Measurements from ENCODE around the gene NR3C2.

The NR3C2 gene

DNA sequence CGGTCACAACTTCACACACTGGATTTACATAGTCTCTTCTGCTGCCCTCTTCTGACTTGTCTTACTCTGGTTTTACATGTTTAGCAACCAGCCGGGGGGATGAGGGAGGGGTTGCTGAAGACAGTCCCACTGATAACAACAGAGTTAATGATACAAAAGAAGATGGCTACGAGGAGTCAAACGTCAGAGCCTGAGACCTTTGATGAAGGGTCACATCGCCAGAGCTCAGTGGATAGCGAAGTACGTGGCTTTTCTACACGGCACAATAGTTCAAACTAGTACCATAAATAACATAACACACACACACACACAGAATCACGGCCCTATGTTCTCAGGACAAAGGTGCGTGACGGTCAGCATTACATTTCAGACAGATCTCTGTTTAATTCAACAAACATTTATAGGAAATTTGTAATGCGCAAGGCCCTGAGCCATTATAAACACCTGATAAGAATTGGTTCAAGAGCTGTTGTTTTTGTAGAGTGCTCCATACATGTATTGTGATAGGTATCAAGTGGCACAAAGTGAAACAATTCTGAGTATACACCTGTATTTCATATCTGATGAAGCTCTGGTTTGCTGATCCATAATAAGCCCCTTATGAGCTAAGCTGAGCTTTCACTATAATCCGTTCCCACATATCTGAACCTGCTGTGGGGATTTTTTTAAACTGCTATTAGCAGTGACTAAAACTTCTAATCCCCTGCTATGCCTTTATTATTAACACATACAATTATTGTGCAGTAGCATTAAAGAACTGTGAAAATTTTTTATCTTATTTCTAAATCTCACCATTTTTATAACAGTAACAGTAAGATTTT lies 100.0 kb downstream of the NR3C2 start:
- Histone ChIP-seq H3K27me3 (replicated peaks in 2 of 5; ENCODE audit: control insufficient read depth in 4 of 5, insufficient read depth in 5 of 5, low read length in 4 of 5) (no peaks in the 10 kb centered on the region), H3K4me1 (ENCODE audit: control extremely low read depth in 1 of 4, control insufficient read depth in 4 of 4, insufficient read depth in 4 of 4, low read length in 3 of 4) (no peaks in the 10 kb centered on the region), H3K9me3 (ENCODE audit: control extremely low read depth in 1 of 5, control insufficient read depth in 4 of 5, insufficient read depth in 2 of 5, low read depth in 1 of 5, low read length in 4 of 5) (no peaks in the 10 kb centered on the region), H3K36me3 (ENCODE audit: control insufficient read depth in 4 of 4, insufficient read depth in 4 of 4, low read length in 3 of 4) (no peaks in the 10 kb centered on the region), H3K27ac (ENCODE audit: insufficient read depth in 1 of 2, low read depth in 1 of 2, low read length in 2 of 2, poor library complexity in 1 of 2, severe bottlenecking in 2 of 2) (no peak overlapping the region), H3K4me3 (ENCODE audit: control insufficient read depth in 1 of 7, extremely low read depth in 1 of 7, insufficient read depth in 4 of 7, low read depth in 2 of 7, low read length in 6 of 7) (no peak overlapping the region)
- no peak for DNase-seq
- CTCF ChIA-PET, result no interaction called here
- POLR2A ChIA-PET, result no interaction called here
- 100% methylated on average over 9 of the region's 13 CpGs for WGBS (ENCODE audit: insufficient coverage)

- 93% methylated on average over 3 of the region's 4 CpGs for WGBS (ENCODE audit: insufficient coverage)
- no peaks in the 10 kb centered on the region for H3K9me3 ChIP-seq (ENCODE audit: control extremely low read depth in 1 of 5, control insufficient read depth in 4 of 5, insufficient read depth in 2 of 5, low read depth in 1 of 5, low read length in 4 of 5)
- POLR2A ChIA-PET, result no interaction called here
These were observed 107.1 kb downstream of the NR3C2 start for GRCh38 chr4:148335133-148335532.

DNA sequence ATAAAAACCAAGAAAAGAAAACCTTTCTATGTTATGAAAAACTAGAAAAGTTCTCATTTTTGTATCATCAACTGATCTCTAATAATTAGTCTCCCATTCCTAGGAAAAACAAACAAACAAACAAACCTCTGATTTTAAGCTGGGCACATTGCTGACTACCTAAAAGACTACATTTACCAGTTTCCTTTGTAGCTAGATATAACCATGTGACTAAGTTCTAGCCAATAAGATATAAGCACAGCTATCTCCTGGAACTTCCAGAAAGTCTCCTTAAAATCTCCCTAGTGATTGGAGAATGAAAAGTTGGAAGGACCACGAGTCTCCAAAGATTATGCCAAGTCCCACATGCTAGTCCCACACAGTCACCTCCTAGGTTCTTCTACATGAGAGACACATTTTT lies 108.9 kb downstream of the NR3C2 start:
- H3K36me3 ChIP-seq (ENCODE audit: control insufficient read depth in 4 of 4, insufficient read depth in 4 of 4, low read length in 3 of 4), result no peaks in the 10 kb centered on the region
- WGBS (ENCODE audit: insufficient coverage), result 83% methylated on average over 1 of the region's 1 CpG
- no peaks in the 10 kb centered on the region for H3K27me3 ChIP-seq (replicated peaks in 2 of 5; ENCODE audit: control insufficient read depth in 4 of 5, insufficient read depth in 5 of 5, low read length in 4 of 5)
- H3K4me1 ChIP-seq (ENCODE audit: control extremely low read depth in 1 of 4, control insufficient read depth in 4 of 4, insufficient read depth in 4 of 4, low read length in 3 of 4), result no peaks in the 10 kb centered on the region
- no peak for DNase-seq
- no peaks in the 10 kb centered on the region for H3K9me3 ChIP-seq (ENCODE audit: control extremely low read depth in 1 of 5, control insufficient read depth in 4 of 5, insufficient read depth in 2 of 5, low read depth in 1 of 5, low read length in 4 of 5)
- no peak overlapping the region for H3K27ac ChIP-seq (ENCODE audit: insufficient read depth in 1 of 2, low read depth in 1 of 2, low read length in 2 of 2, poor library complexity in 1 of 2, severe bottlenecking in 2 of 2)
- POLR2A ChIA-PET, result no interaction called here
- CTCF ChIA-PET, result no interaction called here
- no peak overlapping the region for H3K4me3 ChIP-seq (ENCODE audit: control insufficient read depth in 1 of 7, extremely low read depth in 1 of 7, insufficient read depth in 4 of 7, low read depth in 2 of 7, low read length in 6 of 7)

More at GRCh38 chr4:148335133-148335532, 107.1 kb downstream of the NR3C2 start:
- H3K4me1 ChIP-seq (ENCODE audit: control extremely low read depth in 1 of 4, control insufficient read depth in 4 of 4, insufficient read depth in 4 of 4, low read length in 3 of 4), result no peaks in the 10 kb centered on the region
- CTCF ChIA-PET, result no interaction called here
- H3K36me3 ChIP-seq (ENCODE audit: control insufficient read depth in 4 of 4, insufficient read depth in 4 of 4, low read length in 3 of 4), result no peaks in the 10 kb centered on the region
- DNase-seq, result no peak
- no peak overlapping the region for H3K4me3 ChIP-seq (ENCODE audit: control insufficient read depth in 1 of 7, extremely low read depth in 1 of 7, insufficient read depth in 4 of 7, low read depth in 2 of 7, low read length in 6 of 7)
- H3K27ac ChIP-seq (ENCODE audit: insufficient read depth in 1 of 2, low read depth in 1 of 2, low read length in 2 of 2, poor library complexity in 1 of 2, severe bottlenecking in 2 of 2), result no peak overlapping the region
- no peaks in the 10 kb centered on the region for H3K27me3 ChIP-seq (replicated peaks in 2 of 5; ENCODE audit: control insufficient read depth in 4 of 5, insufficient read depth in 5 of 5, low read length in 4 of 5)

DNA sequence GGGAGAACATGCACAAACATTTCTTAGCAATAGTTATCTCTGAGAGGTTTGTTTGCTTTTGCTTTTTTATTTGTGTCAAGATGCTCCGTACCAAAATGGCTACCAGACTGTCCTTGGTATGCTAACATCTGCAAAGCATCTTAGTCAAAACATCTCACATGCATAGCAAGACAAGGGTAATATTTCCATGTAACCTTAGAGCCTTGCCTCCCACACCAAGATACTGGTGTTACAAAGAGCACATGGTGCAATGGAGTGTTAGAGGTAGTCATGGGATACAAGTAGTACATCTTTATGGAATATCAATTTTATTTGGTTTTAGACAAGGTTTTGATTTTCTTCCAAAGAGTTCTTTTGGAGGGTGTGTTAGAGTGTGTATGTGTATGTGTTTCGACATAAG lies 109.7 kb downstream of the NR3C2 start:
- Histone ChIP-seq H3K4me1 (ENCODE audit: control extremely low read depth in 1 of 4, control insufficient read depth in 4 of 4, insufficient read depth in 4 of 4, low read length in 3 of 4) (no peaks in the 10 kb centered on the region), H3K27ac (ENCODE audit: insufficient read depth in 1 of 2, low read depth in 1 of 2, low read length in 2 of 2, poor library complexity in 1 of 2, severe bottlenecking in 2 of 2) (no peak overlapping the region), H3K4me3 (ENCODE audit: control insufficient read depth in 1 of 7, extremely low read depth in 1 of 7, insufficient read depth in 4 of 7, low read depth in 2 of 7, low read length in 6 of 7) (no peak overlapping the region), H3K36me3 (ENCODE audit: control insufficient read depth in 4 of 4, insufficient read depth in 4 of 4, low read length in 3 of 4) (no peaks in the 10 kb centered on the region), H3K27me3 (replicated peaks in 2 of 5; ENCODE audit: control insufficient read depth in 4 of 5, insufficient read depth in 5 of 5, low read length in 4 of 5) (no peaks in the 10 kb centered on the region), H3K9me3 (ENCODE audit: control extremely low read depth in 1 of 5, control insufficient read depth in 4 of 5, insufficient read depth in 2 of 5, low read depth in 1 of 5, low read length in 4 of 5) (no peaks in the 10 kb centered on the region)
- WGBS (ENCODE audit: insufficient coverage), result no CpG with 5 or more reads among the region's 2 CpGs
- ChIA-PET CTCF (no interaction called here), POLR2A (no interaction called here)
- no peak for DNase-seq

GRCh38 chr4:148330724-148331123 lies 111.5 kb downstream of the NR3C2 start:
- no peak overlapping the region for H3K4me3 ChIP-seq (ENCODE audit: control insufficient read depth in 1 of 7, extremely low read depth in 1 of 7, insufficient read depth in 4 of 7, low read depth in 2 of 7, low read length in 6 of 7)
- 100% methylated on average over 3 of the region's 3 CpGs for WGBS (ENCODE audit: insufficient coverage)
- no peaks in the 10 kb centered on the region for H3K9me3 ChIP-seq (ENCODE audit: control extremely low read depth in 1 of 5, control insufficient read depth in 4 of 5, insufficient read depth in 2 of 5, low read depth in 1 of 5, low read length in 4 of 5)
- ChIA-PET CTCF (no interaction called here), POLR2A (no interaction called here)
- no peak for DNase-seq
- no peaks in the 10 kb centered on the region for H3K36me3 ChIP-seq (ENCODE audit: control insufficient read depth in 4 of 4, insufficient read depth in 4 of 4, low read length in 3 of 4)
- H3K4me1 ChIP-seq (ENCODE audit: control extremely low read depth in 1 of 4, control insufficient read depth in 4 of 4, insufficient read depth in 4 of 4, low read length in 3 of 4), result no peaks in the 10 kb centered on the region
- H3K27me3 ChIP-seq (replicated peaks in 2 of 5; ENCODE audit: control insufficient read depth in 4 of 5, insufficient read depth in 5 of 5, low read length in 4 of 5), result peaks cover 0 to 1% (median 0%) of the 10 kb centered on the region in 5 experiments
- H3K27ac ChIP-seq (ENCODE audit: insufficient read depth in 1 of 2, low read depth in 1 of 2, low read length in 2 of 2, poor library complexity in 1 of 2, severe bottlenecking in 2 of 2), result no peak overlapping the region

GRCh38 chr4:148330161-148330560 lies 112.1 kb downstream of the NR3C2 start:
- WGBS (ENCODE audit: insufficient coverage), result 93% methylated on average over 5 of the region's 5 CpGs
- peaks cover 0 to 1% (median 0%) of the 10 kb centered on the region in 5 experiments for H3K27me3 ChIP-seq (replicated peaks in 2 of 5; ENCODE audit: control insufficient read depth in 4 of 5, insufficient read depth in 5 of 5, low read length in 4 of 5)
- H3K4me3 ChIP-seq (ENCODE audit: control insufficient read depth in 1 of 7, extremely low read depth in 1 of 7, insufficient read depth in 4 of 7, low read depth in 2 of 7, low read length in 6 of 7), result no peak overlapping the region
- CTCF ChIA-PET, result no interaction called here
- POLR2A ChIA-PET, result no interaction called here
- no peak for DNase-seq
- no peaks in the 10 kb centered on the region for H3K36me3 ChIP-seq (ENCODE audit: control insufficient read depth in 4 of 4, insufficient read depth in 4 of 4, low read length in 3 of 4)
- no peaks in the 10 kb centered on the region for H3K4me1 ChIP-seq (ENCODE audit: control extremely low read depth in 1 of 4, control insufficient read depth in 4 of 4, insufficient read depth in 4 of 4, low read length in 3 of 4)
- H3K9me3 ChIP-seq (ENCODE audit: control extremely low read depth in 1 of 5, control insufficient read depth in 4 of 5, insufficient read depth in 2 of 5, low read depth in 1 of 5, low read length in 4 of 5), result no peaks in the 10 kb centered on the region
- H3K27ac ChIP-seq (ENCODE audit: insufficient read depth in 1 of 2, low read depth in 1 of 2, low read length in 2 of 2, poor library complexity in 1 of 2, severe bottlenecking in 2 of 2), result no peak overlapping the region

DNA sequence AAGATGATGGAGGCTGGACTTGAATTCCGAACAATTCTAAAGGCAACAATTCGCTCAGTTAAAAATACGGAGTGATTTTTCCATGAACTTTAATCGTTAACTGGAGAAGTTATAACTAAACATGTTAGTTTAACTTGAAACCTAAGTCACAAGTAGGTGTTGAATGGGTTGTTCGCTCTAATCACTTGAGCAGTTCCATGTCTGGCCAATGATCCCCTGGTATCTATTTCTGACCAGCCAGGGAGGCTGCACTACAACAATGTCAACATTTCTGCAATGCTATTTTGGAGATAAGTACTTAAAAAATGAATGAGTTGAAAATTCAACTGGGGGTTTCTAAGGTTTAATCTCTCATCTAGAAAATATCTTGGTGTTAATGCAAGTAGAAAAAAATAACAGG lies 112.5 kb downstream of the NR3C2 start:
- Histone ChIP-seq H3K9me3 (ENCODE audit: control extremely low read depth in 1 of 5, control insufficient read depth in 4 of 5, insufficient read depth in 2 of 5, low read depth in 1 of 5, low read length in 4 of 5) (no peaks in the 10 kb centered on the region), H3K4me1 (ENCODE audit: control extremely low read depth in 1 of 4, control insufficient read depth in 4 of 4, insufficient read depth in 4 of 4, low read length in 3 of 4) (no peaks in the 10 kb centered on the region), H3K27me3 (replicated peaks in 2 of 5; ENCODE audit: control insufficient read depth in 4 of 5, insufficient read depth in 5 of 5, low read length in 4 of 5) (peaks cover 0 to 1% (median 0%) of the 10 kb centered on the region in 5 experiments), H3K4me3 (ENCODE audit: control insufficient read depth in 1 of 7, extremely low read depth in 1 of 7, insufficient read depth in 4 of 7, low read depth in 2 of 7, low read length in 6 of 7) (no peak overlapping the region), H3K36me3 (ENCODE audit: control insufficient read depth in 4 of 4, insufficient read depth in 4 of 4, low read length in 3 of 4) (no peaks in the 10 kb centered on the region), H3K27ac (ENCODE audit: insufficient read depth in 1 of 2, low read depth in 1 of 2, low read length in 2 of 2, poor library complexity in 1 of 2, severe bottlenecking in 2 of 2) (no peak overlapping the region)
- DNase-seq, result no peak
- POLR2A ChIA-PET, result no interaction called here
- CTCF ChIA-PET, result no interaction called here
- 100% methylated on average over 1 of the region's 5 CpGs for WGBS (ENCODE audit: insufficient coverage)

Data from common myeloid progenitor, CD34-positive (primary cell).